Panc1 (cell line): ENCODE measurements around the gene APBB3. TPM values are rescaled to one million over a fixed set of nuclear protein-coding genes. Genes with fewer than 3 reads are reported as not detected.
"Not testable (repeated sequence)": the region's sequence is repeated elsewhere in the genome, so short reads cannot be mapped to it uniquely, and the experiment has no call there.

ENCODE experiments used
- ATAC-seq: fragments of 200-7000 bp; cut with Tn5 transposase; 2 replicates; pipeline ENCODE4 v1.9.1; 2020; ENCODE audit warnings: mild to moderate bottlenecking, moderate library complexity
- BruUV-seq: library from RNA; stranded (reverse); fragments of 400-500 nt; replicated peaks from 2 replicates; lab custom pipeline; 2021; lab: Mats Ljungman, UMichigan
- CTCF ChIA-PET: fragments of 300-600 bp; sonication (Branson Sonifier 250); formaldehyde crosslinking; loops from one replicate; lab custom pipeline; 2022; ENCODE audit warnings: antibody characterized with exemption; lab: Charles Lee
- POLR2A ChIA-PET: fragments of 300-600 bp; sonication (Branson Sonifier 250); formaldehyde crosslinking; loops from one replicate; lab custom pipeline; 2022; ENCODE audit warnings: antibody characterized with exemption; lab: Charles Lee
- DNase-seq: peaks from one replicate; pipeline ENCODE4 v3.0.0-alpha.2; 2010; ENCODE audit warnings: low read depth, low spot score
- H3K27ac ChIP-seq: 2 replicates; pipeline ENCODE4 v1.5.1; 2011; ENCODE audit warnings: mild to moderate bottlenecking, low read length, inconsistent platforms
- H3K27me3 ChIP-seq: fragments of 200-500 bp; sonication (Bioruptor generic); 2 replicates; pipeline ENCODE4 v1.6.0; 2014; ENCODE audit warnings: low read length, inconsistent platforms; ENCODE audit not compliant: control insufficient read depth, insufficient read depth
- H3K36me3 ChIP-seq: fragments of 200-500 bp; sonication (Bioruptor generic); 2 replicates; pipeline ENCODE4 v1.5.1; 2014; ENCODE audit warnings: inconsistent platforms, mild to moderate bottlenecking, low read length, moderate library complexity; ENCODE audit not compliant: control insufficient read depth, insufficient read depth
- H3K4me1 ChIP-seq: 2 replicates; pipeline ENCODE4 v1.5.1; 2011; ENCODE audit warnings: inconsistent platforms, mild to moderate bottlenecking, low read length, moderate library complexity; ENCODE audit not compliant: control insufficient read depth, insufficient read depth
- H3K4me3 ChIP-seq, 2 experiments: 2 replicates each; pipeline ENCODE4 v1.5.1; 2011 to 2012; ENCODE audit warnings: low read depth in 2 of 2, low read length in 2 of 2, mild to moderate bottlenecking in 2 of 2, inconsistent platforms in 1 of 2, moderate library complexity in 1 of 2
- H3K9me3 ChIP-seq: fragments of 200-500 bp; sonication (Bioruptor generic); 2 replicates; pipeline ENCODE4 v1.5.1; 2014; ENCODE audit warnings: low read depth, mild to moderate bottlenecking, inconsistent platforms, low read length, moderate library complexity; ENCODE audit not compliant: control insufficient read depth, insufficient read depth
- POLR2AphosphoS5 ChIP-seq: IDR thresholded peaks from 2 replicates; pipeline ENCODE4 v1.6.1; 2012; ENCODE audit warnings: mild to moderate bottlenecking, low read depth, low read length, moderate library complexity
- SIN3A ChIP-seq: IDR thresholded peaks from 2 replicates; pipeline ENCODE4 v1.6.1; 2012; ENCODE audit warnings: low read depth, mild to moderate bottlenecking, low read length, moderate library complexity, borderline replicate concordance; ENCODE audit not compliant: insufficient read depth
- TCF7L2 ChIP-seq: IDR thresholded peaks from 2 replicates; pipeline ENCODE4 v1.6.1; 2011; ENCODE audit warnings: mild to moderate bottlenecking, low read depth, low read length, inconsistent platforms
- in situ Hi-C: cut with HindIII; loops from 2 replicates; pipeline ENCODE4 v1.10.0; 2016; ENCODE audit warnings: low sequenced_read_pairs, low pct_unique_long_range_greater_than_20kb
- intact Hi-C: fragments of 100-400 bp; cut with micrococcal nuclease; formaldehyde crosslinking; loops from one replicate; pipeline ENCODE4 v1.10.0; 2022; ENCODE audit not compliant: unreplicated experiment
- total RNA-seq: library from RNA; stranded (reverse); gene quantifications from one replicate; pipeline ENCODE4 v1.2.1, GENCODE V29; 2021; ENCODE audit not compliant: unreplicated experiment
- TF ChIP-seq, protein P1 (sequence below), 2 experiments: IDR thresholded peaks; 2 replicates each; pipeline ENCODE4 v1.6.1; 2011 to 2012; ENCODE audit warnings: low read depth in 2 of 2, control low read depth in 1 of 2, low read length in 1 of 2, mild to moderate bottlenecking in 1 of 2, moderate library complexity in 1 of 2; ENCODE audit not compliant: insufficient read depth in 1 of 2
- TF ChIP-seq, protein P2 (sequence below): fragments of 450-650 bp; IDR thresholded peaks from 2 replicates; pipeline ENCODE4 v1.5.1; 2017; ENCODE audit warnings: mild to moderate bottlenecking

APBB3 gene
- total RNA-seq, 1 experiment from 2014 or later = 28.6 TPM

DNA sequence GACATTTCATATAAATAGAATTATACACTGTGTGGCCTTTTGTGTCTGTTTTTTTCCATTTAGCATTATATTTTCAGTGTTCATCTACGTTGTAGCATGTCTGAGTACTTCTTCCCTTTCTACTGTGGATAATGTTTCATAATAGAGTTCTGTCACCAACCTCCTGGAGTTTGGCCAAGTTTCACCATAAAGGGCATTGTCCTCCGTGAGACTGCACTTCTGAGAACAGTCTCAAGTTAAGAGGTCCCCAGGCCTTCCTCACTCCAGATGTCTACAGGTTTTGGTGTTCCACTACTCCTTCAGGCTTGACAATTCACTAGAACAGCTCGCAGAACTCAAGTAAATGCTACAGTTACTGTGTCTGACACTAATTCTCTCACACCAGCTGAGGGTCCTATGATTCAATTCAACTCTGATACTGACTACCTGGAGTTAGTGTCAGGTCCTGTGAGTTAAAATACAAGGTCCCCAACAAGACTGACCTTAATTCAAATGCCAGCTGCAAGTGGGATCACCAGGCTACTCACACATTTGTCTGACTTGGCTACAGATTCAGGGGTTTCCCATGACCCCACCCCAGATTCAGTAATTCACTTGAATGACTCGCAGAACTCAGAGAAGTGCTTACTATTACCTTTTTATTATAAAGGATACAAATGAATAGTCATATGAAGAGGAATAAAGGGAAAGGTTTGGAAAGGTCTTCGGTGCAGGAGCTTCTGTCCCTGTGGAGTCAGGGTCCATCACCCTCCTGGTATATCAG, 31.3 kb upstream of the APBB3 start:
- Histone ChIP-seq H3K36me3 (no peaks in the 10 kb centered on the region), H3K4me1 (no peaks in the 10 kb centered on the region), H3K27ac (no peak overlapping the region), H3K27me3 (no peaks in the 10 kb centered on the region), H3K4me3 (no peak overlapping the region), H3K9me3 (no peaks in the 10 kb centered on the region)
- TF ChIP-seq POLR2AphosphoS5 (no peak), TCF7L2 (no peak), SIN3A (no peak)
- TF ChIP-seq, protein P1, sequence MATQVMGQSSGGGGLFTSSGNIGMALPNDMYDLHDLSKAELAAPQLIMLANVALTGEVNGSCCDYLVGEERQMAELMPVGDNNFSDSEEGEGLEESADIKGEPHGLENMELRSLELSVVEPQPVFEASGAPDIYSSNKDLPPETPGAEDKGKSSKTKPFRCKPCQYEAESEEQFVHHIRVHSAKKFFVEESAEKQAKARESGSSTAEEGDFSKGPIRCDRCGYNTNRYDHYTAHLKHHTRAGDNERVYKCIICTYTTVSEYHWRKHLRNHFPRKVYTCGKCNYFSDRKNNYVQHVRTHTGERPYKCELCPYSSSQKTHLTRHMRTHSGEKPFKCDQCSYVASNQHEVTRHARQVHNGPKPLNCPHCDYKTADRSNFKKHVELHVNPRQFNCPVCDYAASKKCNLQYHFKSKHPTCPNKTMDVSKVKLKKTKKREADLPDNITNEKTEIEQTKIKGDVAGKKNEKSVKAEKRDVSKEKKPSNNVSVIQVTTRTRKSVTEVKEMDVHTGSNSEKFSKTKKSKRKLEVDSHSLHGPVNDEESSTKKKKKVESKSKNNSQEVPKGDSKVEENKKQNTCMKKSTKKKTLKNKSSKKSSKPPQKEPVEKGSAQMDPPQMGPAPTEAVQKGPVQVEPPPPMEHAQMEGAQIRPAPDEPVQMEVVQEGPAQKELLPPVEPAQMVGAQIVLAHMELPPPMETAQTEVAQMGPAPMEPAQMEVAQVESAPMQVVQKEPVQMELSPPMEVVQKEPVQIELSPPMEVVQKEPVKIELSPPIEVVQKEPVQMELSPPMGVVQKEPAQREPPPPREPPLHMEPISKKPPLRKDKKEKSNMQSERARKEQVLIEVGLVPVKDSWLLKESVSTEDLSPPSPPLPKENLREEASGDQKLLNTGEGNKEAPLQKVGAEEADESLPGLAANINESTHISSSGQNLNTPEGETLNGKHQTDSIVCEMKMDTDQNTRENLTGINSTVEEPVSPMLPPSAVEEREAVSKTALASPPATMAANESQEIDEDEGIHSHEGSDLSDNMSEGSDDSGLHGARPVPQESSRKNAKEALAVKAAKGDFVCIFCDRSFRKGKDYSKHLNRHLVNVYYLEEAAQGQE (IDR thresholded peaks at IDR 0.05; ENCODE audit: insufficient read depth in 1 of 2, low read depth in 2 of 2, low read length in 1 of 2) = no peak
- TF ChIP-seq, protein P2, sequence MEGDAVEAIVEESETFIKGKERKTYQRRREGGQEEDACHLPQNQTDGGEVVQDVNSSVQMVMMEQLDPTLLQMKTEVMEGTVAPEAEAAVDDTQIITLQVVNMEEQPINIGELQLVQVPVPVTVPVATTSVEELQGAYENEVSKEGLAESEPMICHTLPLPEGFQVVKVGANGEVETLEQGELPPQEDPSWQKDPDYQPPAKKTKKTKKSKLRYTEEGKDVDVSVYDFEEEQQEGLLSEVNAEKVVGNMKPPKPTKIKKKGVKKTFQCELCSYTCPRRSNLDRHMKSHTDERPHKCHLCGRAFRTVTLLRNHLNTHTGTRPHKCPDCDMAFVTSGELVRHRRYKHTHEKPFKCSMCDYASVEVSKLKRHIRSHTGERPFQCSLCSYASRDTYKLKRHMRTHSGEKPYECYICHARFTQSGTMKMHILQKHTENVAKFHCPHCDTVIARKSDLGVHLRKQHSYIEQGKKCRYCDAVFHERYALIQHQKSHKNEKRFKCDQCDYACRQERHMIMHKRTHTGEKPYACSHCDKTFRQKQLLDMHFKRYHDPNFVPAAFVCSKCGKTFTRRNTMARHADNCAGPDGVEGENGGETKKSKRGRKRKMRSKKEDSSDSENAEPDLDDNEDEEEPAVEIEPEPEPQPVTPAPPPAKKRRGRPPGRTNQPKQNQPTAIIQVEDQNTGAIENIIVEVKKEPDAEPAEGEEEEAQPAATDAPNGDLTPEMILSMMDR = no peak
- ATAC-seq (no peak), DNase-seq (no peak)
- intact Hi-C loops = no loop called here
- CTCF ChIA-PET = no interaction called here
- in situ Hi-C loops = no loop called here
- POLR2A ChIA-PET = no interaction called here
- BruUV-seq = no TSS peak

DNA sequence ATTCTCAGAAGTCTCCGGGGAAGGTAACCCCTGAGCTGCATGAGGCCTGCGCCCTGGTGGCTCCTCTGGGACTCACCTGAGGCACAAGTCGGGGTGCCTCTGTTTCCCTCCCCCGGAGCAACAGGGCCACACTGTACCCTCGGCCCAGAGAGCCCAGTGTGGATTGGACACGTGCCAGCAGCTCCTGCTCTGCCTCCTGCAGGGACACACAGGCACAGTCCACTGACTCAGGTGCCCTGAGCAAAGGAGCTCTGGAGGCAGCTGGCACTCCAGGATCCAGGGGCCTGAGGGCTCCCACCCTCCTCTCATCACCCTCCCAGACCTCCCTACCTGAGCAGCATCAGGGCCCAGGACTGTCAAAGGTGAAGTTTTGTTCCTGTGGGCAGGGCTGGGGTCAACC, 29.8 kb upstream of the APBB3 start:
- BruUV-seq = no TSS peak
- Histone ChIP-seq H3K36me3 (no peaks in the 10 kb centered on the region), H3K4me1 (no peaks in the 10 kb centered on the region), H3K27ac (no peak overlapping the region; the same call in 1 of the 2 replicates), H3K9me3 (no peaks in the 10 kb centered on the region), H3K27me3 (no peaks in the 10 kb centered on the region), H3K4me3 (no peak overlapping the region)
- intact Hi-C loops = no loop called here
- no peak for TF ChIP-seq POLR2AphosphoS5
- TF ChIP-seq, protein P2 = no peak
- no peak for TF ChIP-seq TCF7L2
- TF ChIP-seq SIN3A = no peak
- TF ChIP-seq, protein P1 (IDR thresholded peaks at IDR 0.05; ENCODE audit: insufficient read depth in 1 of 2, low read depth in 2 of 2, low read length in 1 of 2) = no peak
- ChIA-PET POLR2A (no interaction called here), CTCF (interaction anchor here (0.6 kb wide), 1 partner anchor 13 kb away, joined by 3 read pairs; no protein-coding TSS in a partner anchor)
- ATAC-seq = no peak
- in situ Hi-C loops = no loop called here
- no peak for DNase-seq

DNA sequence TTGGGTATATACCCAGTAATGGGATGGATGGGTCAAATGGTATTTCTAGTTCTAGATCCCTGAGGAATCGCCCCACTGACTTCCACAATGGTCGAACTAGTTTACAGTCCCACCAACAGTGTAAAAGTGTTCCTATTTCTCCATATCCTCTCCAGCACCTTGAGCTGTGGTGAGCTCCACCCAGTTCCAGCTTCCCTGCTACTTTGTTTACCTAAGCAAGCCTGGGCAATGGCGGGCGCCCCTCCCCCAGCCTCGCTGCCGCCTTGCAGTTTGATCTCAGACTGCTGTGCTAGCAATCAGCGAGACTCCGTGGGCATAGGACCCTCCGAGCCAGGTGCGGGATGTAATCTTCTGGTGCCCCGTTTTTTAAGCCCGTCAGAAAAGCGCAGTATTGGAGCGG, 28.7 kb upstream of the APBB3 start:
- H3K36me3 ChIP-seq, intact Hi-C loops, ATAC-seq, CTCF ChIA-PET, POLR2A ChIA-PET, H3K27me3 ChIP-seq, BruUV-seq, DNase-seq, H3K4me1 ChIP-seq, in situ Hi-C loops, H3K9me3 ChIP-seq: not testable (repeated sequence)
- H3K27ac ChIP-seq = peak overlapping the region; percentile 20; the same call in 1 of the 2 replicates
- H3K4me3 ChIP-seq = peak overlapping the region; percentile 20 to 45; a peak in 3 of 4 replicates
